HepG2 (cell line): ENCODE results near the gene ATG2B. TPM values are rescaled to one million over a fixed set of nuclear protein-coding genes. Genes with fewer than 3 reads are reported as not detected.
A peak's percentile ranks its signal among the peaks of the same experiment; 100 is the strongest.

Experiments
- ARNT ChIP-seq: fragments of 450-650 bp; IDR thresholded peaks from 2 replicates; pipeline ENCODE4 v1.6.1; 2017
- ATM ChIP-seq: fragments of 450-650 bp; IDR thresholded peaks from 2 replicates; pipeline ENCODE4 v1.7.1; 2017; ENCODE audit warnings: mild to moderate bottlenecking, borderline replicate concordance
- GABPB1 ChIP-seq: IDR thresholded peaks from 2 replicates; pipeline ENCODE4 v1.6.1; 2016; ENCODE audit warnings: mild to moderate bottlenecking, missing genetic modification reagents, moderate library complexity, missing compliant biosample characterization
- KMT2A ChIP-seq: sonication (generic); formaldehyde crosslinking; IDR thresholded peaks from 2 replicates; pipeline ENCODE4 v1.4.0; 2020; ENCODE audit warnings: missing genetic modification reagents
- MATR3 ChIP-seq: sonication (generic); formaldehyde crosslinking; IDR thresholded peaks from 2 replicates; pipeline ENCODE4 v1.4.0; 2020; ENCODE audit warnings: missing genetic modification reagents
- MXD4 ChIP-seq: IDR thresholded peaks from 2 replicates; pipeline ENCODE4 v1.6.1; 2016; ENCODE audit warnings: mild to moderate bottlenecking, missing biosample characterization, missing genetic modification reagents
- PAX8 ChIP-seq: sonication (generic); formaldehyde crosslinking; IDR thresholded peaks from 2 replicates; pipeline ENCODE4 v1.8.0; 2022; ENCODE audit warnings: mild to moderate bottlenecking, missing genetic modification reagents, borderline replicate concordance
- POLR2AphosphoS5 ChIP-seq: IDR thresholded peaks from 2 replicates; pipeline ENCODE4 v1.6.1; 2012; ENCODE audit warnings: low read depth, low read length
- RBM39 ChIP-seq: fragments of 200-400 bp; formaldehyde crosslinking; IDR thresholded peaks from one replicate; pipeline ENCODE4 v1.6.1; 2018; ENCODE audit warnings: antibody characterized with exemption, mild to moderate bottlenecking, low read depth, low read length; ENCODE audit not compliant: poor library complexity, severe bottlenecking
- RFXANK ChIP-seq: IDR thresholded peaks from 2 replicates; pipeline ENCODE4 v1.6.1; 2016
- SMYD3 ChIP-seq: sonication (generic); formaldehyde crosslinking; IDR thresholded peaks from 2 replicates; pipeline ENCODE4 v1.8.1; 2023; ENCODE audit warnings: mild to moderate bottlenecking, missing genetic modification reagents
- SRY ChIP-seq: sonication (generic); formaldehyde crosslinking; IDR thresholded peaks from 2 replicates; pipeline ENCODE4 v1.8.0; 2022; ENCODE audit warnings: mild to moderate bottlenecking, missing genetic modification reagents
- TBX2 ChIP-seq: sonication (generic); formaldehyde crosslinking; IDR thresholded peaks from 2 replicates; pipeline ENCODE4 v1.5.0; 2020; ENCODE audit warnings: missing genetic modification reagents, mild to moderate bottlenecking, borderline replicate concordance
- U2AF1 ChIP-seq: fragments of 200-400 bp; formaldehyde crosslinking; optimal IDR thresholded peaks from 2 replicates; pipeline ENCODE3; 2017; ENCODE audit warnings: mild to moderate bottlenecking, low read depth, low read length
- ZBTB42 ChIP-seq: sonication (generic); formaldehyde crosslinking; IDR thresholded peaks from 2 replicates; pipeline ENCODE4 v1.5.0; 2020; ENCODE audit warnings: mild to moderate bottlenecking, missing genetic modification reagents
- ZNF329 ChIP-seq: sonication (generic); formaldehyde crosslinking; IDR thresholded peaks from 2 replicates; pipeline ENCODE4 v1.9.0; 2021; ENCODE audit warnings: low read depth, mild to moderate bottlenecking, missing genetic modification reagents
- ZNF350 ChIP-seq: sonication (generic); formaldehyde crosslinking; IDR thresholded peaks from 2 replicates; pipeline ENCODE4 v1.4.0; 2020; ENCODE audit warnings: mild to moderate bottlenecking, low read depth, missing genetic modification reagents, borderline replicate concordance
- ZNF589 ChIP-seq: sonication (generic); formaldehyde crosslinking; conservative IDR thresholded peaks from 2 replicates; pipeline ENCODE4 v1.8.0; 2022; ENCODE audit warnings: mild to moderate bottlenecking, moderate library complexity, missing genetic modification reagents
- ZNF709 ChIP-seq: sonication (generic); formaldehyde crosslinking; IDR thresholded peaks from 2 replicates; pipeline ENCODE4 v1.5.0; 2020; ENCODE audit warnings: mild to moderate bottlenecking, missing genetic modification reagents
- ZNF713 ChIP-seq: sonication (generic); formaldehyde crosslinking; IDR thresholded peaks from 2 replicates; pipeline ENCODE4 v1.4.0; 2020; ENCODE audit warnings: mild to moderate bottlenecking, missing genetic modification reagents
- ZNF841 ChIP-seq: sonication (generic); formaldehyde crosslinking; IDR thresholded peaks from 2 replicates; pipeline ENCODE4 v1.8.1; 2023; ENCODE audit warnings: missing genetic modification reagents, borderline replicate concordance
- polyA plus RNA-seq, 8 experiments: library from polyadenylated mRNA; depleted of rRNA in 3 of 8; stranded (reverse) in 7 of 8; unstranded in 1 of 8; fragments of >200 nt; fragmentation: Illumina TruSeq in 4 of 8; extraction: Trizol in 4 of 8; gene quantifications; 2 replicates each; pipeline versions ENCODE4 v1.2.1 to v1.2.3, GENCODE V29; 2011 to 2016; ENCODE audit warnings: low read depth in 4 of 8, missing spikeins in 1 of 8, mixed read lengths in 1 of 8; ENCODE audit not compliant: insufficient read depth in 1 of 8
- total RNA-seq, 5 experiments: library from RNA; depleted of rRNA; stranded (reverse); fragments of >200 nt; fragmentation: Illumina TruSeq; extraction: Trizol; gene quantifications; 2 replicates each; pipeline ENCODE4 v1.2.3, GENCODE V29; 2016; ENCODE audit warnings: low read depth in 1 of 5
- TF ChIP-seq, protein P1 (sequence below): sonication (generic); formaldehyde crosslinking; IDR thresholded peaks from 2 replicates; pipeline ENCODE4 v1.5.0; 2020; ENCODE audit warnings: mild to moderate bottlenecking, missing genetic modification reagents, borderline replicate concordance
- TF ChIP-seq, protein P2 (sequence below), 2 experiments: fragments of 450-650 bp in 1 of 2; sonication (generic) in 1 of 2; formaldehyde crosslinking; IDR thresholded peaks; 2 replicates each; pipeline versions ENCODE4 v1.5.0 to v1.8.0; 2020 to 2022; ENCODE audit warnings: mild to moderate bottlenecking in 1 of 2, missing genetic modification reagents in 1 of 2
- TF ChIP-seq, protein P3 (sequence below): sonication (generic); formaldehyde crosslinking; IDR thresholded peaks from 2 replicates; pipeline ENCODE4 v1.9.0; 2022; ENCODE audit warnings: low read depth, missing genetic modification reagents

The ATG2B gene
- total and polyA plus RNA-seq, 2 of the 13 experiments (the other 11 are each of a cell fraction or from before 2014, with no cell fraction given) = 7.4 to 7.5 TPM

DNA sequence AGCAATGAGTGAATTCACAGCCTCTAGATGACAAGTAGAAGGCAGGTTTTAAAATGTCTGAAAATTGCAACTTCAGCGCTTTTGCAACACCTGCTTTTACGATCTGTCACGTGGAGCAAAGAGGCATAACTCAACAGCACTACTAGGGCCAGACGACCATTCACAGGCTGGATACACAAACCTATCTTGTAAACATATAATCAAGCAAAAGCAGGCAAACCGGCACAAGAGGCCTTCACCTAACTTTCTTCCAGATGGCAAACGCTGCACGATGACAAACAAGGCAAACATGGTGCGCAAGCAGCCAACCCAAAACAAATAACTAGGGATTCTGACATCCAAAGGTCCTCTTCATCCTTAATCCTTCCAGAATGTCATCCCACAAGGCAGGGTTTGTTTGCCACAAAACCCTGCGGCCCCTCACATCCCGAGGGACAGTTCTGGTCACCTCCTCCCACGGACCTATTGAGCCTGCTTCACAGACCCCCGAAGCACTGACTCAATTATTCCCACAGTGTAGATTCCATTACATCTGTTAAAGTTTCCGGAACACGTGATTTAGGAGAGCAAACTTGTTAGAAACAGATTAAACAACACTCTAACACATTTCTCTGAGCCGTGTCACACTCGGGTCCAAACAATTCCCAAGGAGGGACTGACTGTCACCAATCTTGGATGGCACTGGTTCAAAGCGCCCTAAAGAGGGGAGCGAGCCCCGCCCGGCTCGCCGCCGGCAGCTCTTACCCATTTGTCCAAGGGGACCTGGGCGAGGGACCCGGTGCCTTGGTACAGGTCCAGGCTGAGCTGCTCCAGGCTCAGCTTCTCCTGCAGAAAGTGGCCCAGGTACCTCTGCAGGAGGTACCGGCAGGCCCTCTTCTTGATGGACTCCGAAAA lies 823 bp downstream of the ATG2B start (continued):
- TF ChIP-seq RBM39 (peak; percentile 19), TBX2 (CRISPR knock-in tag) (no peak), PAX8 (CRISPR knock-in tag) (no peak), MXD4 (CRISPR knock-in tag) (0 out of 2 replicates have a peak, but pooled peaks have one; percentile 25), ZNF709 (CRISPR knock-in tag) (peak; percentile 16; the same call in 1 of the 2 replicates), ARNT (no peak), GABPB1 (CRISPR knock-in tag) (no peak; the same call in 1 of the 2 replicates), ZNF350 (CRISPR knock-in tag) (peak; percentile 79; the same call in 1 of the 2 replicates), U2AF1 (no peak), MATR3 (CRISPR knock-in tag) (no peak), ZNF713 (no peak), SMYD3 (CRISPR knock-in tag) (no peak), ZNF589 (CRISPR knock-in tag) (no peak), ZNF329 (CRISPR knock-in tag) (no peak), POLR2AphosphoS5 (no peak), RFXANK (no peak), ATM (no peak), SRY (CRISPR knock-in tag) (peak; percentile 57; the same call in 1 of the 2 replicates), ZBTB42 (CRISPR knock-in tag) (no peak; the same call in 1 of the 2 replicates), ZNF841 (CRISPR knock-in tag) (no peak), KMT2A (CRISPR knock-in tag) (no peak)
- TF ChIP-seq, protein P1, sequence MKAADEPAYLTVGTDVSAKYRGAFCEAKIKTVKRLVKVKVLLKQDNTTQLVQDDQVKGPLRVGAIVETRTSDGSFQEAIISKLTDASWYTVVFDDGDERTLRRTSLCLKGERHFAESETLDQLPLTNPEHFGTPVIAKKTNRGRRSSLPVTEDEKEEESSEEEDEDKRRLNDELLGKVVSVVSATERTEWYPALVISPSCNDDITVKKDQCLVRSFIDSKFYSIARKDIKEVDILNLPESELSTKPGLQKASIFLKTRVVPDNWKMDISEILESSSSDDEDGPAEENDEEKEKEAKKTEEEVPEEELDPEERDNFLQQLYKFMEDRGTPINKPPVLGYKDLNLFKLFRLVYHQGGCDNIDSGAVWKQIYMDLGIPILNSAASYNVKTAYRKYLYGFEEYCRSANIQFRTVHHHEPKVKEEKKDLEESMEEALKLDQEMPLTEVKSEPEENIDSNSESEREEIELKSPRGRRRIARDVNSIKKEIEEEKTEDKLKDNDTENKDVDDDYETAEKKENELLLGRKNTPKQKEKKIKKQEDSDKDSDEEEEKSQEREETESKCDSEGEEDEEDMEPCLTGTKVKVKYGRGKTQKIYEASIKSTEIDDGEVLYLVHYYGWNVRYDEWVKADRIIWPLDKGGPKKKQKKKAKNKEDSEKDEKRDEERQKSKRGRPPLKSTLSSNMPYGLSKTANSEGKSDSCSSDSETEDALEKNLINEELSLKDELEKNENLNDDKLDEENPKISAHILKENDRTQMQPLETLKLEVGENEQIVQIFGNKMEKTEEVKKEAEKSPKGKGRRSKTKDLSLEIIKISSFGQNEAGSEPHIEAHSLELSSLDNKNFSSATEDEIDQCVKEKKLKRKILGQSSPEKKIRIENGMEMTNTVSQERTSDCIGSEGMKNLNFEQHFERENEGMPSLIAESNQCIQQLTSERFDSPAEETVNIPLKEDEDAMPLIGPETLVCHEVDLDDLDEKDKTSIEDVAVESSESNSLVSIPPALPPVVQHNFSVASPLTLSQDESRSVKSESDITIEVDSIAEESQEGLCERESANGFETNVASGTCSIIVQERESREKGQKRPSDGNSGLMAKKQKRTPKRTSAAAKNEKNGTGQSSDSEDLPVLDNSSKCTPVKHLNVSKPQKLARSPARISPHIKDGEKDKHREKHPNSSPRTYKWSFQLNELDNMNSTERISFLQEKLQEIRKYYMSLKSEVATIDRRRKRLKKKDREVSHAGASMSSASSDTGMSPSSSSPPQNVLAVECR (CRISPR knock-in tag) = peak; percentile 36
- TF ChIP-seq, protein P2, sequence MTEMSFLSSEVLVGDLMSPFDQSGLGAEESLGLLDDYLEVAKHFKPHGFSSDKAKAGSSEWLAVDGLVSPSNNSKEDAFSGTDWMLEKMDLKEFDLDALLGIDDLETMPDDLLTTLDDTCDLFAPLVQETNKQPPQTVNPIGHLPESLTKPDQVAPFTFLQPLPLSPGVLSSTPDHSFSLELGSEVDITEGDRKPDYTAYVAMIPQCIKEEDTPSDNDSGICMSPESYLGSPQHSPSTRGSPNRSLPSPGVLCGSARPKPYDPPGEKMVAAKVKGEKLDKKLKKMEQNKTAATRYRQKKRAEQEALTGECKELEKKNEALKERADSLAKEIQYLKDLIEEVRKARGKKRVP (CRISPR knock-in tag; IDR thresholded peaks at IDR 0.05) = 0 out of 4 replicates have a peak, but pooled peaks of 1 of the 2 experiments have one; percentile 31
- TF ChIP-seq, protein P3, sequence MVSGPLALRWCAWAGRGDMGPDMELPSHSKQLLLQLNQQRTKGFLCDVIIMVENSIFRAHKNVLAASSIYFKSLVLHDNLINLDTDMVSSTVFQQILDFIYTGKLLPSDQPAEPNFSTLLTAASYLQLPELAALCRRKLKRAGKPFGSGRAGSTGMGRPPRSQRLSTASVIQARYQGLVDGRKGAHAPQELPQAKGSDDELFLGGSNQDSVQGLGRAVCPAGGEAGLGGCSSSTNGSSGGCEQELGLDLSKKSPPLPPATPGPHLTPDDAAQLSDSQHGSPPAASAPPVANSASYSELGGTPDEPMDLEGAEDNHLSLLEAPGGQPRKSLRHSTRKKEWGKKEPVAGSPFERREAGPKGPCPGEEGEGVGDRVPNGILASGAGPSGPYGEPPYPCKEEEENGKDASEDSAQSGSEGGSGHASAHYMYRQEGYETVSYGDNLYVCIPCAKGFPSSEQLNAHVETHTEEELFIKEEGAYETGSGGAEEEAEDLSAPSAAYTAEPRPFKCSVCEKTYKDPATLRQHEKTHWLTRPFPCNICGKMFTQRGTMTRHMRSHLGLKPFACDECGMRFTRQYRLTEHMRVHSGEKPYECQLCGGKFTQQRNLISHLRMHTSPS (CRISPR knock-in tag) = no peak
